ENCODE measurements around the gene SUCO. TPM values are rescaled to one million over a fixed set of nuclear protein-coding genes. Genes with fewer than 3 reads are reported as not detected.
"Not testable (repeated sequence)": the region's sequence is repeated elsewhere in the genome, so short reads cannot be mapped to it uniquely, and the experiment has no call there.

Gene SUCO
- total and polyA plus RNA-seq, 3 donors from 2014 or later: 47.8 to 139 (median 126) TPM

DNA sequence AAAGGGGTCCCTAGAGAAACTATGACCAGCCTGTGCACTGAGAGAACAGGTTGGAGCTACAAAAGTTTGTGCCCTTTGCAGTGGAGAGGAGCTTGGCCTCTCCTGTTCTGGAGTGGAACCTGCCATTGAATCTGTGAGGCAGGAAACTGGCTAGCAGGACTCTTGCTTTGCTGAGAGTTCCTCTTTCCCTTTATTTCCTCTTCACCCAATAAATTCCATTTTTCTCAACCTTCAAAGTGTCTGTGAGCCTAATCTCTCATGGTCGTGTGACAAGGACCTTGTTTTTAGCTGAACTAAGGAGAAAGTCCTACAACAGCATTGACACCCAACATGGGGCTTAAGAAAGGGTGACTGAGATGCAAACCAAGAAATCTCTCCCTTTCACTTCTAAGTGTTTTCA is 83.2 kb downstream of the SUCO start:
- H3K36me3 ChIP-seq (ENCODE audit: low read depth, missing control alignments): no peaks in the 10 kb centered on the region
- no peaks in the 10 kb centered on the region for H3K4me1 ChIP-seq
- no peak overlapping the region for H3K4me3 ChIP-seq
- no peak overlapping the region for H3K27ac ChIP-seq
- H3K27me3 ChIP-seq: no peaks in the 10 kb centered on the region
- TF ChIP-seq, protein P1, sequence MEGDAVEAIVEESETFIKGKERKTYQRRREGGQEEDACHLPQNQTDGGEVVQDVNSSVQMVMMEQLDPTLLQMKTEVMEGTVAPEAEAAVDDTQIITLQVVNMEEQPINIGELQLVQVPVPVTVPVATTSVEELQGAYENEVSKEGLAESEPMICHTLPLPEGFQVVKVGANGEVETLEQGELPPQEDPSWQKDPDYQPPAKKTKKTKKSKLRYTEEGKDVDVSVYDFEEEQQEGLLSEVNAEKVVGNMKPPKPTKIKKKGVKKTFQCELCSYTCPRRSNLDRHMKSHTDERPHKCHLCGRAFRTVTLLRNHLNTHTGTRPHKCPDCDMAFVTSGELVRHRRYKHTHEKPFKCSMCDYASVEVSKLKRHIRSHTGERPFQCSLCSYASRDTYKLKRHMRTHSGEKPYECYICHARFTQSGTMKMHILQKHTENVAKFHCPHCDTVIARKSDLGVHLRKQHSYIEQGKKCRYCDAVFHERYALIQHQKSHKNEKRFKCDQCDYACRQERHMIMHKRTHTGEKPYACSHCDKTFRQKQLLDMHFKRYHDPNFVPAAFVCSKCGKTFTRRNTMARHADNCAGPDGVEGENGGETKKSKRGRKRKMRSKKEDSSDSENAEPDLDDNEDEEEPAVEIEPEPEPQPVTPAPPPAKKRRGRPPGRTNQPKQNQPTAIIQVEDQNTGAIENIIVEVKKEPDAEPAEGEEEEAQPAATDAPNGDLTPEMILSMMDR (IDR thresholded peaks at IDR 0.05): no peak
- TF ChIP-seq POLR2A (IDR thresholded peaks at IDR 0.05): no peak
- intact Hi-C loops (cut with DNase I; ENCODE audit: low total_unique reads): no loop called here
- no peak for DNase-seq
- H3K9me3 ChIP-seq: no peaks in the 10 kb centered on the region
- WGBS, 2 donors: 63 to 74% methylated on average over 1 of the region's 1 CpG

DNA sequence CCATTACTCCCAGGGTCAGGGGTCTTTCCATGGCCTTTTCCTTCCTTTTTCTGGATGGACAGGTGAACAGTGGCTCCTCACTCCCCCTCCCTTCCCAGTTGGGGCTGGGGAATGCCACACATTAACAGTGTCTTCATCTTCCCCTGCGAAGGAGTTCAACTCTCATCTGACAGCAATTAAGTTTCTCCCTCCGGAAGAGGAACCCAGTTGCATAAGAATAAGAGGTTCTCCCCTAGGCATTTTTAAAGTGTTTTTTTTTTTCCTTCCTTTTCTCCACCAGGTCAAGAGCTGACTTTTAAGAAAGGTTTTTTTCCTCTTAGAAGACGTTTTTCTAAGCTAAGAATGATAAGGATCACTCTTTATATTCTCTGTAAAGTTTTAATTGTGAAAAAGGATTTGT is 83.7 kb downstream of the SUCO start:
- Histone ChIP-seq H3K4me3 (no peak overlapping the region), H3K36me3 (ENCODE audit: low read depth, missing control alignments) (no peaks in the 10 kb centered on the region), H3K27me3 (no peaks in the 10 kb centered on the region), H3K9me3 (no peaks in the 10 kb centered on the region), H3K27ac (no peak overlapping the region), H3K4me1 (no peaks in the 10 kb centered on the region)
- TF ChIP-seq, protein P1 (IDR thresholded peaks at IDR 0.05): no peak
- no peak for TF ChIP-seq POLR2A (IDR thresholded peaks at IDR 0.05)
- intact Hi-C loops (cut with DNase I; ENCODE audit: low total_unique reads): no loop called here
- 64 to 69% methylated on average over 3 of the region's 3 CpGs for WGBS, 2 donors
- DNase-seq: no peak

DNA sequence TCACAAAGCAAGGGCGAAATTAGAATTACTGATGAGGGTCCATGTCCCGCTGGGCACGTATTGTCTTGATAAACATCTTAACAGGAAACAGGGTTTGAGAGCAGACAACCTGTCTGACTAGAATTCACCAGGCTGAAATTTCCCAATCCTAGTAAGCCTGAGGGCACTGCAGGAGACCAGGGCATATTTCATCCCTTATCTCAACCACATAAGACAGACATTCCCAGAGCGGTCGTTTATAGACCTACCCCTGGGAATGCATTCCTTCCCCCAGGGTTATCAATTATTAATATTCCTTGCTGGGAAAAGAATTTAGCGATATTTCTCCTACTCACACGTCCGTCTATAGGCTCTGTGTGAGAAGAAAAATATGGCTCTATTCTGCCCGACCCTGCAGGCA is 87.7 kb downstream of the SUCO start:
- H3K9me3 ChIP-seq; H3K4me1 ChIP-seq; H3K4me3 ChIP-seq; H3K27ac ChIP-seq; H3K27me3 ChIP-seq; intact Hi-C loops (cut with DNase I; ENCODE audit: low total_unique reads); DNase-seq; H3K36me3 ChIP-seq (ENCODE audit: low read depth, missing control alignments): not testable (repeated sequence)
- 79 to 88% methylated on average over 9 of the region's 9 CpGs for WGBS, 2 donors

DNA sequence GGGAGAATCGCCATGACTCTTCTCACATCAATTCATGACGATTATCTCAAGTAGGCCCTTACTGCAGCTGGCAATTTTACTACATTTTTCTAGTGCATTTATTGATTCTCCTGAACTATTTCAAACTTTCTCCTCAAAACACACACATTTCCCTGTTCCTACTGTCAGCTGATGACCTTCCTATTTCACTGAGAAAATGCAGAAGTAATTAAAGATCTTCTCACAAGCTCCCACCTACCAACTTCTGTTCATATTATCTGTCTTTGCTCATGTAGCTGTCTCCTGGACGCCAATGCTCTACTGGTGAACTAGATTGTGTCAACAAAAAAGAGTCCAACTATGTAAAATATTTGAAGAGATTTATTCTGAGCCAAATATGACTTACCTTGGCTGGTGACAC is 89.6 kb downstream of the SUCO start:
- Histone ChIP-seq H3K27me3 (no peaks in the 10 kb centered on the region), H3K4me3 (no peak overlapping the region), H3K27ac (no peak overlapping the region), H3K9me3 (no peaks in the 10 kb centered on the region), H3K4me1 (no peaks in the 10 kb centered on the region), H3K36me3 (ENCODE audit: low read depth, missing control alignments) (no peaks in the 10 kb centered on the region)
- DNase-seq: no peak
- TF ChIP-seq POLR2A (IDR thresholded peaks at IDR 0.05): no peak
- TF ChIP-seq, protein P1 (IDR thresholded peaks at IDR 0.05): no peak
- WGBS, 2 donors: 74 to 75% methylated on average over 3 of the region's 3 CpGs
- intact Hi-C loops (cut with DNase I; ENCODE audit: low total_unique reads): no loop called here

DNA sequence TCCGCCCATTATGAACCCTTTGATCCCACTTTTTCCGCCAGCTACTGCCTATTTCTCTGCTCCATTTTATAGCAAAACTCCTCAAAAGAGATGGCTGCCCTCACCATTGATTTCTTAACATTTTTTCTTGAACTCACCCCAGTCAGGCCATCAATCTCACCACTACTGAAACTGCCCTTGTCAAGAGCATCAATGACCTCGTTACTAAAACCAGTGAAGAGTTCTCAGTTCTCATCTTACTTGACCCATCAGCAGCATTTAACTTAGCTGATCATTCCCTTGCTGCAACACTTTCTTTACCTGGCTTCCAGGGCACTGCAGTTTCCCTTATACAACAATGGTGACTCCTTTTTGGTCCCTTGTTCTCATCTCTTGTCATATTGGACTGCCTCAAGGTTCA is 90.8 kb downstream of the SUCO start:
- Histone ChIP-seq H3K9me3 (no peaks in the 10 kb centered on the region), H3K4me1 (no peaks in the 10 kb centered on the region), H3K27ac (no peak overlapping the region), H3K4me3 (no peak overlapping the region), H3K36me3 (ENCODE audit: low read depth, missing control alignments) (no peaks in the 10 kb centered on the region), H3K27me3 (no peaks in the 10 kb centered on the region)
- WGBS, 2 donors: 74 to 87% methylated on average over 3 of the region's 3 CpGs
- no peak for DNase-seq
- intact Hi-C loops (cut with DNase I; ENCODE audit: low total_unique reads): no loop called here
- TF ChIP-seq, protein P1 (IDR thresholded peaks at IDR 0.05): no peak
- no peak for TF ChIP-seq POLR2A (IDR thresholded peaks at IDR 0.05)
